ENCODE measurements around the gene S100A5. TPM values are rescaled to one million over a fixed set of nuclear protein-coding genes. Genes with fewer than 3 reads are reported as not detected.

The S100A5 gene
- total RNA-seq, 1 experiment from 2014 or later, result not detected

- Histone ChIP-seq H3K79me2 (ENCODE audit: insufficient read depth, low read length) (no peaks in the 10 kb centered on the region), H3K4ac (ENCODE audit: low read depth, low read length) (no peak overlapping the region), H3K4me2 (ENCODE audit: insufficient read depth, insufficient read length, low read length) (no peak overlapping the region), H2BK5ac (ENCODE audit: insufficient read length, low read length) (no peak overlapping the region), H3K18ac (ENCODE audit: insufficient read length, low read depth, low read length) (no peak overlapping the region), H3K4me1 (ENCODE audit: insufficient read depth, low read length) (peaks cover 6% of the 10 kb centered on the region; the same call in 1 of the 2 replicates), H2AK5ac (ENCODE audit: insufficient read length, low read length) (no peak overlapping the region), H3K27me3 (ENCODE audit: insufficient read depth, low read length) (no peaks in the 10 kb centered on the region), H3T11ph (ENCODE audit: low read length) (no peak overlapping the region), H4K20me1 (ENCODE audit: control insufficient read depth, insufficient read depth, insufficient read length) (no peaks in the 10 kb centered on the region), H3K9ac (ENCODE audit: extremely low read depth, insufficient read length, low read length) (no peak overlapping the region), H3K23ac (ENCODE audit: insufficient read length, low read depth, low read length) (no peak overlapping the region), H4K5ac (ENCODE audit: insufficient read length, low read depth, low read length) (no peak overlapping the region), H2BK12ac (ENCODE audit: insufficient read length, low read depth, low read length) (no peak overlapping the region), H3K56ac (ENCODE audit: insufficient read length, low read depth, low read length) (no peak overlapping the region), H3K9me3 (ENCODE audit: control insufficient read depth, low read depth, low read length) (no peaks in the 10 kb centered on the region), H2BK120ac (ENCODE audit: low read depth, low read length, poor library complexity, severe bottlenecking) (no peak overlapping the region), H4K91ac (ENCODE audit: insufficient read length, low read depth, low read length) (no peak overlapping the region), H3K23me2 (ENCODE audit: insufficient read length, low read depth, low read length, poor library complexity, severe bottlenecking) (no peaks in the 10 kb centered on the region), H3K27ac (ENCODE audit: insufficient read length, low read depth, low read length) (no peak overlapping the region), H2BK15ac (ENCODE audit: low read depth, low read length) (no peak overlapping the region), H4K8ac (replicated peaks; ENCODE audit: insufficient read length, low read depth, low read length) (no peak overlapping the region), H2BK20ac (ENCODE audit: low read depth, low read length, poor library complexity, severe bottlenecking) (no peak overlapping the region), H2AFZ (ENCODE audit: low read length) (no peak overlapping the region), H3K79me1 (ENCODE audit: insufficient read depth, low read depth, low read length, poor library complexity, severe bottlenecking) (no peaks in the 10 kb centered on the region), H3K14ac (ENCODE audit: insufficient read depth, low read length) (no peak overlapping the region)
- Mint-ChIP-seq H3K36me3 (ENCODE audit: insufficient read depth in 1 of 3, low read depth in 3 of 3) (no peaks in the 10 kb centered on the region; a peak in 1 of 7 replicates), H3K27me3 (ENCODE audit: low read depth) (peaks cover 1% of the 10 kb centered on the region), H3K27ac (no peak overlapping the region), H3K9me3 (no peaks in the 10 kb centered on the region), H3K4me3 (0 out of 5 replicates have a peak overlapping the region, but pooled peaks of 1 of the 2 experiments have one; percentile 17), H3K4me1 (peaks cover 54 to 69% of the 10 kb centered on the region in 2 experiments)
- WGBS (ENCODE audit: extremely low coverage, insufficient read length, low lambda C conversion rate), result no CpG with 5 or more reads among the region's 14 CpGs
- 0 out of 3 replicates have a peak, but pooled peaks have one; percentile 18 for TF ChIP-seq CTCF (conservative IDR thresholded peaks at IDR 0.05)
- DNase-seq, result peak; percentile 50
Observed at GRCh38 chr1:153546796-153547559, 6.2 kb upstream of the S100A5 start.
